ENCODE measurements around the gene PDE11A.

GRCh38 chr2:178059111-178059510, 13.5 kb downstream of the PDE11A start:
- no peak for TF ChIP-seq POLR2A (IDR thresholded peaks at IDR 0.05; ENCODE audit: low read length)
- no peak for TF ChIP-seq GATA1 (IDR thresholded peaks at IDR 0.05; ENCODE audit: low read depth, low read length)
